GM18951 (cell line): ENCODE results near the gene HOXC6.

Experiments
- POLR2A ChIP-seq: IDR thresholded peaks from 4 replicates; pipeline ENCODE4 v1.6.1; 2011; ENCODE audit warnings: mild to moderate bottlenecking; ENCODE audit not compliant: insufficient read length, insufficient read depth; ENCODE audit errors: extremely low read depth
- in situ Hi-C: fragments of 300-500 bp; cut with MboI; formaldehyde crosslinking; loops from one replicate; pipeline ENCODE4 v1.12.0; 2022; ENCODE audit warnings: low sequenced_read_pairs, mixed read lengths, inconsistent platforms; ENCODE audit not compliant: unreplicated experiment

Gene HOXC6

GRCh38 chr12:54002278-54002914 lies 25.8 kb upstream of the HOXC6 start:
- in situ Hi-C loops: loop anchor here (25.0 kb wide), 1 partner anchor 360 kb away; the partner anchor contains the start of gene GPR84

GRCh38 chr12:54002915-54003389 lies 25.3 kb upstream of the HOXC6 start:
- in situ Hi-C loops: loop anchor here (25.0 kb wide), 1 partner anchor 359 kb away; the partner anchor contains the start of gene GPR84
- no peak for TF ChIP-seq POLR2A

More at GRCh38 chr12:54002278-54002914, 25.8 kb upstream of the HOXC6 start:
- no peak for TF ChIP-seq POLR2A

DNA sequence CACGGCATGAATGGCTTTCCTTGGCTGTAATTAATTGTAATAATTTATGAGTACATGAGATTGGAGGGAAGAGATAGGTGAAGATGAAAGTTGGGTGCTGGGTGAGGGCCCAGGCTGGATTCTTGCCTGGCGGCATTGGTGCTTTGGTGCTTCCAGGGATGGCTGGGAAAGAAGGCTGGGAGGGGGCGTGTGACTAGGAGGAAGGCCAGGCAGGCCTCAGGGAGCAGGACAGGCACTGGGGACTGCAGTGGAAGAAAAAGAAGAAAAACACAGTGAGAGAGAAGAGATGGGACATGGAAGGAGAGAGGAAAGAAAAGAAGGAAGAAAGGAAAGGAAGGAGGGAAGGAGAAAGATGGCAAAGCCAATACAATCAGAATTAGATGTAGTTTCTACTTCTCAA lies 24.6 kb upstream of the HOXC6 start:
- in situ Hi-C loops: loop anchor here (25.0 kb wide), 1 partner anchor 359 kb away; the partner anchor contains the start of gene GPR84
- no peak for TF ChIP-seq POLR2A

GRCh38 chr12:54004063-54004840 lies 24.0 kb upstream of the HOXC6 start:
- no peak for TF ChIP-seq POLR2A
- in situ Hi-C loops: loop anchor here (25.0 kb wide), 1 partner anchor 358 kb away; the partner anchor contains the start of gene GPR84

GRCh38 chr12:54004841-54005530 lies 23.3 kb upstream of the HOXC6 start:
- no peak for TF ChIP-seq POLR2A
- in situ Hi-C loops: loop anchor here (25.0 kb wide), 1 partner anchor 357 kb away; the partner anchor contains the start of gene GPR84

- in situ Hi-C loops: loop anchor here (25.0 kb wide), 1 partner anchor 357 kb away; the partner anchor contains the start of gene GPR84
- TF ChIP-seq POLR2A: no peak
Observed at GRCh38 chr12:54005531-54005852, 22.7 kb upstream of the HOXC6 start.

DNA sequence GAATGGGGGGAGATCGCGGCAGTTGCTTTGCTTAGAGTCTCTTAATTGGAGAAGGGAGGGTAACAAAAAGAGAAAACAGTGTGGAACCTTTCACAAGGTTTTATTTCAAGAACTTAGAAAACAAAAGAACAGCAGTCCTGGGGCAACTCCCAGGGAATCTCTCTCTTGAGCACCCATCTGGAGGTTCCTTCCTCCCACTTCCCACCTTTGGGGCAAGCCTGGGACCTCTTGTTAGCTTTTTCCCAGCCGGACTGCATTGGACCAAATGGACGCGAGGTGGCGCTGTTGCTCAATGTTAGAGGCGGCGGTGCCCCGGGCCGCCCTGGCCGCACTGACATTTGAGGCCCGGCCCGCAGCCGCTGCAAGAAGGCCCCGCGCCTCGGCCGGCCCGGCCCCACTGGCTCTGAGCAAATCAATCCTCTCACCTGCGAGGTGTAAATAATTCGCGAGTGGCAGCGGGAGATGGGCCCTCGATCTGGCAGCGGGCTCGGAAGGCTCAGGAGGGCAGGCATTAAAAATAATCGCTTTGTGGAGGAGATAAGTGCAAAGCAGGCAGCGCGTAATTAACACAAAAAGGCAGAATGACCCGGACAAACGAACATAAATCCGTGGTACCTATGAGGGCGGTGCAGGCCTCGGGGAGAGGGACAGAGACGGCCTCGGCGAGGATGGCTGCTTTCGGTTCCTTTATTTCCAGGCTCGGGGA lies 22.2 kb upstream of the HOXC6 start:
- TF ChIP-seq POLR2A: no peak
- in situ Hi-C loops: loop anchor here (25.0 kb wide), 1 partner anchor 356 kb away; the partner anchor contains the start of gene GPR84

DNA sequence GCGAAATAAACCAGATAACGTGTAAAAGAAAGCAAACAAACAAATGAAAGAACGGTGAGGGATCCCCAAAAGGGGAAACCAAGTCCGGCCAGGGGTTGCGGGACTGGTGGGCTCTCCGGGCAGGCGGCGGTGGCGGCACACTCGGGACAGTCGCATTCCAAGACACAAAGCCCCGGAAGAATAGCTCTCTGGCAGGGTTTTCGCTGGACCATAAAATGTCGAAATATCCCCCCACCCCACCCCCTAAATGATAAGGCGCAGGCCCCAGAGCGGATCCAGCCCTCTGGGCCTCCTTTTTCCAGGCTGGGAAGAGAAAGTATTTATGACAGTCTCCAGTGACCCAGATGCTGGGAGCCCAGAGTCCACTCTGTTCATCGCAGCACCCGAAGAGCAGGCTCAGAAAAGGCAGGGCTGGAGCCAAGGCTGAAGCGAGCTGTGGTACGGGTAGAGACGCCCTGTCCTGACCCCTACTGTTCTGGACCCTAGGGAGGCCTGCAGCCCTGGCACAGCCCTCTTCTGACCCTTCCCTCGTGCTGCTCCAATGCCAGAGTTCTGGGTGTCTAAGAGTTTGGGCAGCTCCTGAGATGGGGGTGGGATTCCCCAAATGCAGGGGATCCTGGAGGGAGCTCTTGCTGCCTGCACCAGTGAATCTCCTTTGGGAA lies 21.6 kb upstream of the HOXC6 start:
- no peak for TF ChIP-seq POLR2A
- in situ Hi-C loops: loop anchor here (25.0 kb wide), 1 partner anchor 356 kb away; the partner anchor contains the start of gene GPR84

GRCh38 chr12:54007538-54008259 lies 20.5 kb upstream of the HOXC6 start:
- no peak for TF ChIP-seq POLR2A
- in situ Hi-C loops: loop anchor here (25.0 kb wide), 1 partner anchor 355 kb away; the partner anchor contains the start of gene GPR84

DNA sequence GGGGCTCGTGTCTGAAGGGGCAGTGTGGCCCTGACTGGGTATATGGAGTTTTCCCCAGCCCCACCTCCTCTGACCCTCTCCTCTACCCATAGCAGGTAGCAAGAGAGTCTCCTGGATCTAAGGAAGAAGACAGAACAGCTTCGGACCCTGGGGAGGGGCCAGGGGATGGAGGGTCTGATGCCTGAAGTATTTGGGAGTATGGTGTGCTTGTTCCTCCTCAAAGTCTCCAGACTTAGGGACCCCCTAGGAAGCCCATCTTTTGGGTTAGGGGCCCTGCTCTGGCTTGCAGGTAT lies 20.0 kb upstream of the HOXC6 start:
- in situ Hi-C loops: loop anchor here (25.0 kb wide), 1 partner anchor 354 kb away; the partner anchor contains the start of gene GPR84
- no peak for TF ChIP-seq POLR2A
